Gastrocnemius medialis (tissue), 4 donors: ENCODE measurements around the gene SLC24A3.

Experiments
- POLR2A ChIP-seq, 2 donors: fragments of 450-650 bp; IDR thresholded peaks; one replicate each; pipeline ENCODE4 v1.6.1; 2017; ENCODE audit warnings: antibody characterized with exemption in 2 of 2, mild to moderate bottlenecking in 2 of 2, moderate library complexity in 2 of 2
- TF ChIP-seq, protein P1 (sequence below), 5 experiments: fragments of 450-650 bp in 3 of 5; fragments of 200-600 bp in 2 of 5; sonication (generic) in 2 of 5; IDR thresholded peaks in 4 of 5; conservative IDR thresholded peaks in 1 of 5; 1 replicate in 4 of 5; 2 replicates in 1 of 5; pipeline ENCODE4 v1.5.1; 2016 to 2019; ENCODE audit warnings: antibody characterized with exemption in 5 of 5, mild to moderate bottlenecking in 3 of 5, moderate library complexity in 3 of 5

DNA sequence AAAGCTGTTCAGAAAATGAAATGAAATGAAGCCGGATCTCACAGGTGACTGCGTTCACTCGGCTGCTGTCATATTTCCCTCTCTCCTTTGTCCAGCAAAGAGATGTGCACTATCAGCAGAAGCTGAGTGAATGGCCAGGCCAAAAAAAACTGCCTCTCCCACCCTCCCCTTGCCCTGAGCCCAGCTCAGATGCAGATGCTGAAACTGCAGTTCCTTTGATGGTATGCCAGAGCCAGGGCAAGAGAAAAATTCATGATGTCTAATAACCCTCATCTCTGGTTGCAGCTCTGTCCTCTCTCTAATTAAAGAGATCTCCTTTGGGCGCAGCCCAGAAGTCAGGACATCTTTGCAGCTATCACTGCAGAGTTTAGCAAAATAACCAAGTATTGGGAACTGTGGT, 335.1 kb downstream of the SLC24A3 start:
- TF ChIP-seq, protein P1, sequence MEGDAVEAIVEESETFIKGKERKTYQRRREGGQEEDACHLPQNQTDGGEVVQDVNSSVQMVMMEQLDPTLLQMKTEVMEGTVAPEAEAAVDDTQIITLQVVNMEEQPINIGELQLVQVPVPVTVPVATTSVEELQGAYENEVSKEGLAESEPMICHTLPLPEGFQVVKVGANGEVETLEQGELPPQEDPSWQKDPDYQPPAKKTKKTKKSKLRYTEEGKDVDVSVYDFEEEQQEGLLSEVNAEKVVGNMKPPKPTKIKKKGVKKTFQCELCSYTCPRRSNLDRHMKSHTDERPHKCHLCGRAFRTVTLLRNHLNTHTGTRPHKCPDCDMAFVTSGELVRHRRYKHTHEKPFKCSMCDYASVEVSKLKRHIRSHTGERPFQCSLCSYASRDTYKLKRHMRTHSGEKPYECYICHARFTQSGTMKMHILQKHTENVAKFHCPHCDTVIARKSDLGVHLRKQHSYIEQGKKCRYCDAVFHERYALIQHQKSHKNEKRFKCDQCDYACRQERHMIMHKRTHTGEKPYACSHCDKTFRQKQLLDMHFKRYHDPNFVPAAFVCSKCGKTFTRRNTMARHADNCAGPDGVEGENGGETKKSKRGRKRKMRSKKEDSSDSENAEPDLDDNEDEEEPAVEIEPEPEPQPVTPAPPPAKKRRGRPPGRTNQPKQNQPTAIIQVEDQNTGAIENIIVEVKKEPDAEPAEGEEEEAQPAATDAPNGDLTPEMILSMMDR (IDR thresholded peaks at IDR 0.05 in 4 of 5, conservative IDR thresholded peaks at IDR 0.05 in 1 of 5): no peak
- no peak for TF ChIP-seq POLR2A (IDR thresholded peaks at IDR 0.05)
